Stimulated activated CD8-positive, alpha-beta memory T cell treated with anti-CD3 and anti-CD28 coated beads, Interleukin-12 subunit alpha, Interleukin-12 subunit beta, amount 100 ng/mL, for 4 hours (primary cell): ENCODE data around the gene TRRAP.

Source experiments
- DNase-seq: peaks from one replicate; pipeline ENCODE4 v3.0.0-alpha.2; 2020; ENCODE audit warnings: low read depth

TRRAP gene

GRCh38 chr7:99006739-99007424 lies 128.6 kb downstream of the TRRAP start:
- no peak for DNase-seq

- no peak for DNase-seq
Observed at GRCh38 chr7:99008181-99008631, 129.9 kb downstream of the TRRAP start.

GRCh38 chr7:99008921-99009530 lies 130.7 kb downstream of the TRRAP start:
- DNase-seq = no peak

GRCh38 chr7:99010281-99010680 lies 131.9 kb downstream of the TRRAP start:
- no peak for DNase-seq

GRCh38 chr7:99011341-99011705 lies 133.0 kb downstream of the TRRAP start:
- DNase-seq = no peak

GRCh38 chr7:99011706-99012404 lies 133.5 kb downstream of the TRRAP start:
- no peak for DNase-seq

- no peak for DNase-seq
Observed at GRCh38 chr7:99012722-99013121, 134.4 kb downstream of the TRRAP start.

- no peak for DNase-seq
Observed at GRCh38 chr7:99013266-99014112, 135.2 kb downstream of the TRRAP start.

- no peak for DNase-seq
Observed at GRCh38 chr7:99014113-99014985, 136.0 kb downstream of the TRRAP start.

GRCh38 chr7:99016196-99016595 lies 137.9 kb downstream of the TRRAP start:
- DNase-seq = no peak

GRCh38 chr7:99019523-99020412 lies 141.4 kb downstream of the TRRAP start:
- DNase-seq = no peak

GRCh38 chr7:99020413-99020715 lies 142.0 kb downstream of the TRRAP start:
- DNase-seq = no peak

GRCh38 chr7:99021941-99022560 lies 143.7 kb downstream of the TRRAP start:
- no peak for DNase-seq

- no peak for DNase-seq
Observed at GRCh38 chr7:99024066-99024465, 145.7 kb downstream of the TRRAP start.

- no peak for DNase-seq
Observed at GRCh38 chr7:99027241-99027640, 148.9 kb downstream of the TRRAP start.

- no peak for DNase-seq
Observed at GRCh38 chr7:99027841-99028240, 149.5 kb downstream of the TRRAP start.

- DNase-seq = no peak
Observed at GRCh38 chr7:99028261-99028973, 150.1 kb downstream of the TRRAP start.

GRCh38 chr7:99029466-99030435 lies 151.4 kb downstream of the TRRAP start:
- DNase-seq = no peak
